ENCODE data around the gene TTC19.

DNA sequence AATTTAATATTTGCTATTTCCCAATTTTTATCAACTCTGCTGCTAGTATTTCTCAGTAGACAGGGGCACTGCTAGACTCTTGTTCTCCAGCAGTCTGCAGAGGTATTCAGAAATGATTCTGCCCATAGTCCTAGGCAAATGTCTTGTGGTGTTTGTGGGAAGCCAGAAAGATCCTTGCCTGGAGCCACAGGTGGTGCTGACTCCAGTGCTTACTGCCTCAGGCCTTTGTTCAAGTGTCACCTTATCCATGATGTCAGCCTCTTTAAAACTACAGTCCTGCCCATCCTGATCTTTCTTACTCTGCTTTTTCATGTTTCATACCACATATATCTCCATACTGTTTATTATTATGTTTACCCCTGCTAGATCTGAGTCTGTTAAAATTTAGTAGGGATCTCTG lies 26.6 kb upstream of the TTC19 start:
- TF ChIP-seq, protein P1, sequence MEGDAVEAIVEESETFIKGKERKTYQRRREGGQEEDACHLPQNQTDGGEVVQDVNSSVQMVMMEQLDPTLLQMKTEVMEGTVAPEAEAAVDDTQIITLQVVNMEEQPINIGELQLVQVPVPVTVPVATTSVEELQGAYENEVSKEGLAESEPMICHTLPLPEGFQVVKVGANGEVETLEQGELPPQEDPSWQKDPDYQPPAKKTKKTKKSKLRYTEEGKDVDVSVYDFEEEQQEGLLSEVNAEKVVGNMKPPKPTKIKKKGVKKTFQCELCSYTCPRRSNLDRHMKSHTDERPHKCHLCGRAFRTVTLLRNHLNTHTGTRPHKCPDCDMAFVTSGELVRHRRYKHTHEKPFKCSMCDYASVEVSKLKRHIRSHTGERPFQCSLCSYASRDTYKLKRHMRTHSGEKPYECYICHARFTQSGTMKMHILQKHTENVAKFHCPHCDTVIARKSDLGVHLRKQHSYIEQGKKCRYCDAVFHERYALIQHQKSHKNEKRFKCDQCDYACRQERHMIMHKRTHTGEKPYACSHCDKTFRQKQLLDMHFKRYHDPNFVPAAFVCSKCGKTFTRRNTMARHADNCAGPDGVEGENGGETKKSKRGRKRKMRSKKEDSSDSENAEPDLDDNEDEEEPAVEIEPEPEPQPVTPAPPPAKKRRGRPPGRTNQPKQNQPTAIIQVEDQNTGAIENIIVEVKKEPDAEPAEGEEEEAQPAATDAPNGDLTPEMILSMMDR (IDR thresholded peaks at IDR 0.05), result no peak
- TF ChIP-seq POLR2AphosphoS5 (IDR thresholded peaks at IDR 0.05; ENCODE audit: low read depth, low read length) (no peak), TCF7L2 (IDR thresholded peaks at IDR 0.05; ENCODE audit: low read depth, low read length) (no peak)

Data from Panc1 (cell line).